CD4-positive, alpha-beta T cell treated with Interleukin-15 for 1 hour (primary cell): ENCODE measurements around the gene MYO7A.

Experiments used
- DNase-seq: peaks from one replicate; pipeline ENCODE4 v3.0.0-alpha.2; 2020

Gene MYO7A

GRCh38 chr11:77230878-77231605 is 103.0 kb downstream of the MYO7A start:
- no peak for DNase-seq

GRCh38 chr11:77231800-77232199 is 103.8 kb downstream of the MYO7A start:
- no peak for DNase-seq

- DNase-seq: no peak
These were observed 104.2 kb downstream of the MYO7A start for GRCh38 chr11:77232242-77232641.

- DNase-seq: no peak
These were observed 105.0 kb downstream of the MYO7A start for GRCh38 chr11:77233011-77233410.

GRCh38 chr11:77236901-77237300 is 108.9 kb downstream of the MYO7A start:
- DNase-seq: no peak

GRCh38 chr11:77244277-77245027 is 116.4 kb downstream of the MYO7A start:
- no peak for DNase-seq

GRCh38 chr11:77249427-77249826 is 121.4 kb downstream of the MYO7A start:
- no peak for DNase-seq

- DNase-seq: no peak
These were observed 123.0 kb downstream of the MYO7A start for GRCh38 chr11:77250881-77251640.

GRCh38 chr11:77252555-77253270 is 124.7 kb downstream of the MYO7A start:
- DNase-seq: no peak

- DNase-seq: no peak
These were observed 125.6 kb downstream of the MYO7A start for GRCh38 chr11:77253690-77254089.

GRCh38 chr11:77259641-77260040 is 131.6 kb downstream of the MYO7A start:
- no peak for DNase-seq

- DNase-seq: no peak
These were observed 134.8 kb downstream of the MYO7A start for GRCh38 chr11:77262803-77263202.
